ENCODE results near the gene PLCE1. TPM values are rescaled to one million over a fixed set of nuclear protein-coding genes. Genes with fewer than 3 reads are reported as not detected.
A peak's percentile ranks its signal among the peaks of the same experiment; 100 is the strongest.

PLCE1 gene
- total and polyA plus RNA-seq, 2 experiments from 2014 or later = 4.7 to 10.8 TPM

DNA sequence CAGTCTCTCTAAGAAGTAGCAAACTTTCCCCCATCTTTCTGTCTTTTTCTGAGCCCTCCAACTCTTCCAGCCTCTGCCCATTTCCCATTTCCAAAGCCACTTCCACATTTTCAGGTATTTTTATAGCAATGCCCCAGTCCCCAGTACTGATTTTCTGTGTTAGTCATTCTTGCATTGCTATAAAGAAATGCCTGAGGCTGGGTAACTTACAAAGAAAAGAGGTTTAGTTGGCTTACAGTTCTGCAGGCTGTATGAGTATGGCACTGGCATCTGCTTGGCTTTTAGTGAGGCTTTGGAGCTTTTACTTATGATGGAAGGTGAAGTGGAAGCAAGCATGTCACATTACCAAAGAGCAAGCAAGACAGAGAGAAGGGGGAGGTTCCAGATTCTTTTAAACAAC, 17.2 kb downstream of the PLCE1 start:
- Histone ChIP-seq H3K36me3 (replicated peaks; ENCODE audit: insufficient read depth, low read depth) (no peaks in the 10 kb centered on the region), H4K20me1 (ENCODE audit: insufficient read depth, poor library complexity, severe bottlenecking) (no peaks in the 10 kb centered on the region), H2AFZ (no peak overlapping the region), H3K4me1 (ENCODE audit: insufficient read depth) (peaks cover 23% of the 10 kb centered on the region), H3K79me2 (peaks cover 19% of the 10 kb centered on the region), H3K9me2 (replicated peaks; ENCODE audit: insufficient read depth) (no peaks in the 10 kb centered on the region), H3K4me3 (no peak overlapping the region), H3K27me3 (no peaks in the 10 kb centered on the region), H3K4me2 (no peak overlapping the region), H3K27ac (no peak overlapping the region), H3K9me3 (ENCODE audit: low read depth) (no peaks in the 10 kb centered on the region)
- TF ChIP-seq EZH2 (IDR thresholded peaks at IDR 0.05; ENCODE audit: borderline replicate concordance) = no peak
- TF ChIP-seq, protein P1, sequence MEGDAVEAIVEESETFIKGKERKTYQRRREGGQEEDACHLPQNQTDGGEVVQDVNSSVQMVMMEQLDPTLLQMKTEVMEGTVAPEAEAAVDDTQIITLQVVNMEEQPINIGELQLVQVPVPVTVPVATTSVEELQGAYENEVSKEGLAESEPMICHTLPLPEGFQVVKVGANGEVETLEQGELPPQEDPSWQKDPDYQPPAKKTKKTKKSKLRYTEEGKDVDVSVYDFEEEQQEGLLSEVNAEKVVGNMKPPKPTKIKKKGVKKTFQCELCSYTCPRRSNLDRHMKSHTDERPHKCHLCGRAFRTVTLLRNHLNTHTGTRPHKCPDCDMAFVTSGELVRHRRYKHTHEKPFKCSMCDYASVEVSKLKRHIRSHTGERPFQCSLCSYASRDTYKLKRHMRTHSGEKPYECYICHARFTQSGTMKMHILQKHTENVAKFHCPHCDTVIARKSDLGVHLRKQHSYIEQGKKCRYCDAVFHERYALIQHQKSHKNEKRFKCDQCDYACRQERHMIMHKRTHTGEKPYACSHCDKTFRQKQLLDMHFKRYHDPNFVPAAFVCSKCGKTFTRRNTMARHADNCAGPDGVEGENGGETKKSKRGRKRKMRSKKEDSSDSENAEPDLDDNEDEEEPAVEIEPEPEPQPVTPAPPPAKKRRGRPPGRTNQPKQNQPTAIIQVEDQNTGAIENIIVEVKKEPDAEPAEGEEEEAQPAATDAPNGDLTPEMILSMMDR (IDR thresholded peaks at IDR 0.05; ENCODE audit: poor library complexity) = no peak
- no peak for DNase-seq (ENCODE audit: low spot score)

DNA sequence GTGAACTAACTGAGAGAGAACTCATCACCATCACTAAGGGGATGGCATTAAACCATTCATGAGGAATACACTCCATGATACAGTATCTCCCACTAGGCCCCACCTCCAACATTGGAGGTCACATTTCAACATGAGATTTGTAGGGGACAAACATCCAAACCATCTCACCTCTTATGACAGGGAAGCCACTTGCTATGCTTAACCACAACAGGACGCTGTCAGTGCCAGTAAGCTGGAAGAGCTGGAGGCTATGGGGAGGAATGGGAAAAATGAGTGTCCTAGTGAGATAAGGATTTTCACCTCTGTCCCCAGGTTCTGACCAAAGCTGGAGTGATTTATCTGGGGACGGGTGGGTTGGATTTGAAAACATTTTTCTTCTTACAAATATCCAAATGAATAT, 17.6 kb downstream of the PLCE1 start:
- DNase-seq (ENCODE audit: low spot score) = no peak
- H2AFZ ChIP-seq = no peak overlapping the region
- no peaks in the 10 kb centered on the region for H3K9me2 ChIP-seq (replicated peaks; ENCODE audit: insufficient read depth)
- TF ChIP-seq EZH2 (IDR thresholded peaks at IDR 0.05; ENCODE audit: borderline replicate concordance) (no peak), EZH2phosphoT487 (IDR thresholded peaks at IDR 0.05; ENCODE audit: low read depth, severe bottlenecking, unreplicated experiment) (no peak)
- TF ChIP-seq, protein P1 (IDR thresholded peaks at IDR 0.05; ENCODE audit: poor library complexity) = no peak
- WGBS (ENCODE audit: low lambda C conversion rate, missing lambda C conversion rate) = 69% methylated on average over 2 of the region's 2 CpGs
- H3K4me3 ChIP-seq = no peak overlapping the region
- H3K36me3 ChIP-seq (replicated peaks; ENCODE audit: insufficient read depth, low read depth) = no peaks in the 10 kb centered on the region
- H3K79me2 ChIP-seq = peaks cover 19% of the 10 kb centered on the region
- H3K27ac ChIP-seq = no peak overlapping the region
- H3K27me3 ChIP-seq = no peaks in the 10 kb centered on the region
- peaks cover 19% of the 10 kb centered on the region for H3K4me1 ChIP-seq (ENCODE audit: insufficient read depth)
- no peaks in the 10 kb centered on the region for H3K9me3 ChIP-seq (ENCODE audit: low read depth)
- no peak overlapping the region for H3K4me2 ChIP-seq
- H4K20me1 ChIP-seq (ENCODE audit: insufficient read depth, poor library complexity, severe bottlenecking) = no peaks in the 10 kb centered on the region

DNA sequence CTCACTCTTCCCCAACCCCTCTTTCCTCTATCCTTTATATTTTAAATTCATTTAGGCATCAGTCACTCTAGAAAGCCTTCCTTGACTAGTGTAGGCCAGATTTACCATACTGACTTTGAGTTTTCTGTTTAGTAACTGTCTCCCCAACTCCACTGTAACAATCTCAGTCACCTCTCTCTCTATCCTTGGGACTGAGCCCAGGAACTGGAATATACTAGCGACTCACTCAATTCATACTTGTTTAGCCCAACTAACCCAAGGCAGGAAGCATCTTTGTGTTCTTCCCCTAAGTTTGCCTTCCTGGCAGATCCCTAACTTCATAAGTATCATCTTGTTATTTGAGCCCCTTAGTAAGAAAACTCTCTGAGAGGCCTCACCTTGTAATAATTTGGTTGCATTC, 19.1 kb downstream of the PLCE1 start:
- H3K4me1 ChIP-seq (ENCODE audit: insufficient read depth) = peaks cover 7% of the 10 kb centered on the region

More for the DNA sequence above, 19.1 kb downstream of the PLCE1 start:
- H2AFZ ChIP-seq = no peak overlapping the region
- TF ChIP-seq, protein P1 (IDR thresholded peaks at IDR 0.05; ENCODE audit: poor library complexity) = no peak
- TF ChIP-seq EZH2phosphoT487 (IDR thresholded peaks at IDR 0.05; ENCODE audit: low read depth, severe bottlenecking, unreplicated experiment) (no peak), EZH2 (IDR thresholded peaks at IDR 0.05; ENCODE audit: borderline replicate concordance) (no peak)
- H3K4me3 ChIP-seq = no peak overlapping the region
- 96% methylated on average over 1 of the region's 1 CpG for WGBS (ENCODE audit: low lambda C conversion rate, missing lambda C conversion rate)
- H3K4me2 ChIP-seq = no peak overlapping the region
- H4K20me1 ChIP-seq (ENCODE audit: insufficient read depth, poor library complexity, severe bottlenecking) = no peaks in the 10 kb centered on the region
- H3K9me2 ChIP-seq (replicated peaks; ENCODE audit: insufficient read depth) = no peaks in the 10 kb centered on the region
- H3K27me3 ChIP-seq = no peaks in the 10 kb centered on the region
- DNase-seq (ENCODE audit: low spot score) = no peak
- no peaks in the 10 kb centered on the region for H3K36me3 ChIP-seq (replicated peaks; ENCODE audit: insufficient read depth, low read depth)
- H3K79me2 ChIP-seq = peaks cover 23% of the 10 kb centered on the region
- peak overlapping the region; percentile 61 for H3K27ac ChIP-seq
- H3K9me3 ChIP-seq (ENCODE audit: low read depth) = no peaks in the 10 kb centered on the region

Measured in hepatocyte (in vitro differentiated cells).